Suprapubic skin (tissue), 3 donors: ENCODE data around the gene SYF2.

Source experiments
- CTCF ChIP-seq, 2 donors: fragments of 200-600 bp in 1 of 2; fragments of 450-650 bp in 1 of 2; sonication (generic) in 1 of 2; IDR thresholded peaks; one replicate each; pipeline ENCODE4 v1.5.1; 2016 to 2019; ENCODE audit warnings: antibody characterized with exemption in 2 of 2, mild to moderate bottlenecking in 1 of 2, moderate library complexity in 1 of 2
- POLR2A ChIP-seq, 2 donors: fragments of 450-650 bp; IDR thresholded peaks; one replicate each; pipeline ENCODE4 v1.6.1; 2017; ENCODE audit warnings: antibody characterized with exemption in 2 of 2, mild to moderate bottlenecking in 2 of 2, moderate library complexity in 2 of 2

DNA sequence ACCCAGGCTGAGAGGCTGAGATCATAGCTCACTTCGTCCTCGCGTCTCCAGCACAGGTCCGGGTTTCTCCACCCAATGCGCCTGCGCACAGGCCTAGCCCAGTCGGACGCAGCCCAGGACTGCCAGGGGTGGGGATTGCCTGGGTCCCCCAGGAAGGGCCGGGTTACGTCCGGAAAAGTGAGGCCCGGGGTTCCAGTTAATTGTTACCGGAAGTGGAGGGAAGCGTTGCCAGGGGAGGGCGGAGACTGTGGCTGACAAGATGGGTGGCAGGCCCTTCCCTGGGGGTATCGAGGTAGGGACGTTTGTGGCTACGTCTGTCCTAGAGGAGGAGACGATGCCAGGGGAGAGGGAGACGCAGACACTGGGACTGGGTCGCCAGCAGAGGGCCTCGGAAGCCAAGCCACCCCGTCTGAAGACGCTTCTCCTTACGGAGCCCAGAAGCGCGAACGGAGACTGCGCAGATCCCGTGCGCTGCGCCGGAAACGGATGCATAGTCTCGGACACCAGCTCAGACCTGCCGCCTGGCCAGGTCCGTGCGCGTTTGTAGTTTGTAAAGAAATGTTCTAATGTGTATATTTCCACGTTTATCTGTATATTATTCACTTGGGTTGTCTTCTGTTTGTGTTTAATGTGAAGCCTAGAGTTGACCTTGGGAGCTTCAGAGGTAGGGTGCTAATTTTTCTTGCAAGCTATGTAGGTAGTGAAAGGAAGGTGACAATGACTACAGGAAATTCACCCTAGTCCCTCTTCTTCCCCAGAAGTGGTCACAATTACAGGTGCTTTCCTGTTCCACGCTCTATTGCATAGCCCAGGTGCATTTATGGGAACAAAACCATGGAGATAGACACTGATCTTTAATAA lies 7.6 kb upstream of the SYF2 start:
- peak; percentile 54 to 74 for TF ChIP-seq CTCF (IDR thresholded peaks at IDR 0.05)
- TF ChIP-seq POLR2A (IDR thresholded peaks at IDR 0.05), result peak in 1 of 2 donors; percentile 39
